Left renal pelvis (tissue), 4 donors: ENCODE results near the gene MPPED2. TPM values are rescaled to one million over a fixed set of nuclear protein-coding genes. Genes with fewer than 3 reads are reported as not detected.
A peak's percentile ranks its signal among the peaks of the same experiment; 100 is the strongest.

Experiments
- DNase-seq, 4 donors: peaks; one replicate each; pipeline ENCODE4 v3.0.0-alpha.2; 2013; ENCODE audit warnings: low read depth in 4 of 4, low spot score in 3 of 4
- polyA plus RNA-seq, 4 donors: library from polyadenylated mRNA; unstranded; fragments of 120-200 nt; gene quantifications; one replicate each; pipeline ENCODE4 v1.2.1, GENCODE V29; 2013; ENCODE audit not compliant: insufficient read length in 4 of 4

MPPED2 gene
- polyA plus RNA-seq, 4 donors, result 18.8 to 58.4 (median 22.3) TPM

GRCh38 chr11:30423886-30424285, 162.3 kb downstream of the MPPED2 start:
- DNase-seq, result peak in 3 of 4 donors; percentile 48 to 78 (median 64)

DNA sequence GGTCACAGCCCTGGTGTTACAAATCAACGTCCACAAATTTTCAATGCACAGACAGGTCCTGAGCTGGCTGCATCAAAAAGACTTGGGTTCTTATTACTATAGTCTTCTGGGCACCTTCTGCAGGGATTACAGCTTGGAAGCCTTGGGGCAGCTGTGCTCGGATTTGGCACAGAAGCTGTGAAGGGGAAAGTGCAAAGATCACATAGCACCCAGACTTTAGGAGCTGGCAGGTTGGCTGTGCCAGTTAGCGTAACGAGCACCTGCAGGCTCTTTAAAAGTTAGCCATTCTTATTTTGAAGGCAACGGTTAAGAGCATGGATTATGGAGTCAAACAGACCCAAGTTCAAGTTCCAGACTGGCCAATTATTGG, 162.9 kb downstream of the MPPED2 start:
- DNase-seq, result no peak

DNA sequence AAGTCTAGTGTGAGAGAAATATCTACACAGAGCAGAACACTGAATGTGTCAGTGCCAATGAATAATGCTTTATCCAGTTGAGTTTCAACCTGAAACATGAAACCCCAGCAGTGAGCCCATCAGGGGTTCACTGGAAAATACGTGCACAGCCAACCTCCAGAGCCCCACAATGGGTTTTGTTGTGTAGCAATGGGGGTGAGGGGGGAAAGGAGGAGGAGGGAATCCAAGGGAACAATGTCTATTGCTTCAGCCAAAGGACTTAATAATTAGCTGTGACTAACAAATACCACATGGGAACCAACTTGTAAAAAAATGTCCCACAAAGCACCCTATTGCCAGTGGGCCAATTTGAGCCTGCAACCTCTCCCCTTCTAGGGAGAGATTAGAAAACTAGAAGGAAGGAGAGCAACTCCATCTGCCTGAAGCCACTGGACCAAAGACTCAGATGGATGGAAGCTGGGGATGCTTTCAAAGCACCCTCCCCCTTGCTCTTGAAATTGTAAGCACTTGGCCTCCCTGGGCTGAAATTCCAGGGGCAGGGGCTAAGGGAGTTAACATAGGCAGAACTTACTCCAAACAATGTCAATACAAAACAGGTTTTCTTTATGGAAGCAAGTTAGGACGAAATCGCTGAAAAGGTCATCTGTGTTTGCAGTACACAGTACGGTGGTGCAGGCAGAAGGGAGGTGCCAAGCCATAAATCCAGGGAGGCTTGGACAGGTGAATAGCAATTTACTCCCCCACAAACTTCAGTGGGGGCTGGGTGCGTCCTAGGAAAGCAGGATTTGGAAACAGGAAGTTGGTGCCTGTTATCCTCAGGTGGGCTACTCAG, 163.5 kb downstream of the MPPED2 start:
- DNase-seq, result no peak

GRCh38 chr11:30420233-30420787, 165.8 kb downstream of the MPPED2 start:
- no peak for DNase-seq

GRCh38 chr11:30414806-30415205, 171.3 kb downstream of the MPPED2 start:
- no peak for DNase-seq

- DNase-seq, result no peak
Measured at GRCh38 chr11:30414244-30414643, 171.9 kb downstream of the MPPED2 start.

- no peak for DNase-seq
Measured at GRCh38 chr11:30412509-30412908, 173.6 kb downstream of the MPPED2 start.

- DNase-seq, result no peak
Measured at GRCh38 chr11:30411383-30411782, 174.8 kb downstream of the MPPED2 start.

DNA sequence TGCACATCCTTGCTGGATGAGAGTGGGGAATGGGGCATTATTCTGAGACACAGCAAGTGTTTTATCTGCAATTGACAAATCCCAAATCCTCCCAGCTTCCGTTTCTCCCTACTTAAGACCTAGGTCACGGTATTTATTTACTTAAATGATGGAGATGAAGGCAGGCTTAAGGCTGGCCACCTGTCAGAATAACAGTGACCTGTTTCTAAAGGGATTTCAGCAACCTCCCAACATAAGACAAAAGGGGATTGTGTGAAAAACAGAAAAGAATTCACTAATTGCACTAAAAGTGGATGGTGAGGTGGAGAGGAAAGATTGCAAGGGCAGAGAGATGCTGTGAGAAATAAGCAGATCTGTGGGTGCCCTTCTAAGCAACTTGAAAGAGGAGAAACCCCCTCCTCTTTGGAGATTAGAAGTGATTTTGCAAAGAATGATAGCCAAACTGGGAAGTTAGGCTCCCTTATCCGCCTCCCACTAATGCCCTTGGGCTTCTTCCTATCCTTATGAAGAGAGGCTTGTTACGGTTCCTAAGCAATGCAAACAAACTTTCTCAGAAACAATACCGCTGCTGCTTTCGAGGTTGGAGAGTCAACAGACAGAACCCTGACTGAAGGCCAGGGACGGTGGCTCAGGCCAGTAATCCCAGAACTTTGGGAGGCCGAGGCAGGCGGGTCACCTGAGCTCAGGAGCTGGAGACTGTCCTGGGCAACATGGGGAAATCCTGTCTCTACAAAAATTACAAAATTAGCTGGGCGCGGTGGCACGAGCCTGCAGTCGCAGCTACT, 179.0 kb downstream of the MPPED2 start:
- DNase-seq, result no peak

- no peak for DNase-seq
Measured at GRCh38 chr11:30405385-30405784, 180.8 kb downstream of the MPPED2 start.

- DNase-seq, result no peak
Measured at GRCh38 chr11:30404136-30404535, 182.0 kb downstream of the MPPED2 start.

- DNase-seq, result peak in 1 of 4 donors; percentile 22
Measured at GRCh38 chr11:30395751-30396150, 190.4 kb downstream of the MPPED2 start.

GRCh38 chr11:30393012-30393411, 193.1 kb downstream of the MPPED2 start:
- no peak for DNase-seq

DNA sequence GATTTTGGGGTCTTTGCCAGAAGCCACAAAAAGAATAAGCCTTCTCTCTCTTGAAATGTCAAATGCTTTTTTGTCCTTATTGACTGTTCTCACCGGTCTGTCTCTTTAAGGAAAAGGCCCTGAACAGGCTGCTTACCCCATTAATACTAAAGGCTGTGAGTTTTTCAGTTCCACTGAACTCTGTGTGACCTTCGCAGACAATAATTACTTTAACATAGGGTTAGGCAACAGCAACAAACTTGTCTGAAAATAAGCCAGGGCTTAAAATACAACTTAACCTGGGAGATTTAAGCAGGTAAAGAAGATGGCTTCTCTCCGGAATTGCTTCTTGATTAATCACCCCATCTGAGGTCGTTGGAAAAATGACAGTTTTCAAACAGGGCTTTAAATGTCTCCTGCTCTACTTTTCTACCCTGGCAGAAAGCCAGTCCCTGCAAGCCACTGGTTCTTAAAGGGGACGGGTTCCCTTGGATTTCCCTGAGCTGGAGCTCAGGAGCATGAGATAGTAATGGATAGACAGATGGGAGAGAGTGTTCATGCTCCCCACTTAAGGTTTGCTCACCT, 193.8 kb downstream of the MPPED2 start:
- DNase-seq, result peak in 3 of 4 donors; percentile 40 to 50 (median 47)

DNA sequence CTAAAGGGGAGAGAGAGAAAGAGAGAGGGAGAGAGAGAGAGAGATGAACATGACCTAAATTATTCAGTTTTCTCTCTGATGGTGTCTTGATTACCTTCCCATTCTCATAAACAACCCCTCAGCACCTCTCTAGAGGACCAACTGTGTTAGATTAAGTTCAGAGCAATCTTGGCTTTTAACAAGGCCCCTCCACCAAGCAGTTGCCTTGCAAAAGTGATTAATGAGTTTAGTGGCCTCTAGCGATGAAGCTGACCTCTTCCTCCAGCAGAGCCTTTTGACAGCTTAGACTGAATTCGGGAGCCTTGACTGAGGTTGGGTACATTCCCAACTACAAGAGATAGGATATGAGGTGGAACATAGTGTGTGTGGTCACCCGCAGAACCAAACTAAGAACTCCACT, 197.2 kb downstream of the MPPED2 start:
- no peak for DNase-seq

DNA sequence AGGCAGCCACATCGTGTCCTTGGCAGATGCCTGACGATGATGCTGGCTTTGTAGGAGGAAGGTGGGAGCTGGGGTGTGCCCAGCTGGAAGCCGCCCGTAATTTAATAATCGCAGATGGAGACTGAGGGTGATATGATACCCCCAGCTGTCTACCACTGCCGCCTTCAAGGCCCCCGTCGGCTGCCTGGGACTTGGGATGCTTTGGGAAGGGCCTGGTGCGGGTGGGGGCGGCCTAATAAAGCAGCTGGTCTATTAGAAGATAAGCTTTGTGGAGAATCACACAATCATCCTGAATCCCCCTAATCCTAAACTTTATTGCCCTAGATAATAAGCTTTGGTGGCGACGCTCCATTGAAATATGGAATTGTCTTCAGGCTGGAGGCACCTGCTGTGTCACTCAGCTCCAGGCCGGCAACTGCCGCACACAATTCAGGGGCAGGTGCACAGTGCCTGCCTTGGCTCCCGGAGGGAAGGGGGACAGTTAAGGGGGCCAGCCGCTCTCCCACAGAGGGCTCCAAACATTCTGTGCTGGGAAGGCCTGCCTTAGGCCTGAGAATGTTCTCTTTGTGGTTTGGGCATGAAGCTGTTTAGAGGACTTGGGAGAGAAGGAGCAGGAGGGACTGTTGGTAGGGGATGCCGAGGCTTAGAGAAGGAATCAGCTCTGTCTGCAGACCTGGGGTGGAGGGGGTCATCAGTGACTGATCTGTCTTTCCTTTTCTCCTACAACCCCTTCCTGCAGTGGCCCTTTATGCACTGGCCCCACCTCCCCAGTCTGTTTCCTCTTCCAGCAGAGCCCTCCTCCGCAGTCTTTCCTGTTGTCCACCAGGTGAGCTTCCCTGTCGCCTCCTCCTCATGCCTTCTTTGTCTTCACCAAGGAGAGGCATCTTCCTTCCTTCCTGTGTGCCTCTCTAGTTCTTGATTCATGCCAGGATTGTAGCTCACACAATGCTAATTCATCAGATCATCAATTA, 198.0 kb downstream of the MPPED2 start:
- no peak for DNase-seq

- DNase-seq, result no peak
Measured at GRCh38 chr11:30381879-30382278, 204.3 kb downstream of the MPPED2 start.

- no peak for DNase-seq
Measured at GRCh38 chr11:30380846-30381245, 205.3 kb downstream of the MPPED2 start.

DNA sequence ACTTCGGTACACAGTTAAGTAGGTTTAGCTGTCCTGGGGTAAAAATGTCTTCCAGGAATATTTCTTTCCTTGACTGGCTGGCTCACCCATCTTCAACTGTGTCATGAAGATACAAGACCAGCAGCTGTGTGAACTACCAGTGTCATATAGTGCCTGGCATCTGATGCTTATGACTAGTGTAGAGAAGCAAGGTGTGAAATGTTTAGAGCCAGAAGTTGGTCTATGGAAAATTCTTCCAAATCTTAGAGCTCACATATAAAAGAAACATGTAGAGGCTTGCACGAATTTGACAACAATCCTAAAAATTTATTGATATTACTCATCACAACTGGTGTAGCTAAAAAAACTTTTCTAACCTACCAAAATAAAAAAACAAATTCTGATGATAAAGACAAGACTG, 208.8 kb downstream of the MPPED2 start:
- no peak for DNase-seq

DNA sequence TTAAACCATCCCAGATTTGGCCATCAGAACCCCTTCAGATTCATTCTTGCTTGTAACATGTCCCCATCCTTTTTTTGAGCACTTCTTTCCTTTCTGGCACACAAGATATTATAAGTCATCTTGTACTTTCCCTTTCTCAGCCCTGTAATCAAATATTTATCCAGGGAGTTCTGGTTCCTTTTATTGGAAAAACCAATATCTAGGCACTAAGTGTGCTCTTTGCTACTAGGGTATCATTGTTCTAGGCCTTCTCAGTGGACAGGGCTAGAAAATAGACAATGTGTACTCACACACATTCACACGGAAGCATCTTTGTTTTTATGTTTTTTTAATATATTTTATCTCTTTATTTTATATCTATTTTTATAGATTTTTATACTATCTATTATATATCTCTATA, 216.0 kb downstream of the MPPED2 start:
- DNase-seq, result no peak
